HepG2 (cell line): ENCODE measurements around the gene GSAP. TPM values are rescaled to one million over a fixed set of nuclear protein-coding genes. Genes with fewer than 3 reads are reported as not detected.

Experiments
- BCL6 ChIP-seq: IDR thresholded peaks from 2 replicates; pipeline ENCODE4 v1.6.1; 2016; ENCODE audit warnings: missing genetic modification reagents, missing compliant biosample characterization
- EZH2 ChIP-seq: conservative IDR thresholded peaks from 2 replicates; pipeline ENCODE4 v1.6.1; 2012; ENCODE audit warnings: mild to moderate bottlenecking, low read depth, low read length, moderate library complexity
- GATA4 ChIP-seq: sonication (generic); IDR thresholded peaks from 2 replicates; pipeline ENCODE4 v1.6.1; 2016; ENCODE audit warnings: antibody characterized with exemption, low read depth, borderline replicate concordance
- MED1 ChIP-seq: sonication (generic); formaldehyde crosslinking; IDR thresholded peaks from 2 replicates; pipeline ENCODE4 v1.4.0; 2020; ENCODE audit warnings: missing genetic modification reagents
- PAX8 ChIP-seq: sonication (generic); formaldehyde crosslinking; IDR thresholded peaks from 2 replicates; pipeline ENCODE4 v1.8.0; 2022; ENCODE audit warnings: mild to moderate bottlenecking, missing genetic modification reagents, borderline replicate concordance
- SNAPC2 ChIP-seq: sonication (generic); formaldehyde crosslinking; IDR thresholded peaks from 2 replicates; pipeline ENCODE4 v1.8.1; 2022; ENCODE audit warnings: mild to moderate bottlenecking, missing genetic modification reagents
- TEAD3 ChIP-seq: optimal IDR thresholded peaks from 2 replicates; pipeline ENCODE3; 2016; ENCODE audit warnings: borderline replicate concordance
- ZKSCAN5 ChIP-seq: sonication (generic); formaldehyde crosslinking; IDR thresholded peaks from 2 replicates; pipeline ENCODE4 v1.5.1; 2020; ENCODE audit warnings: mild to moderate bottlenecking, missing genetic modification reagents
- ZNF121 ChIP-seq: sonication (generic); formaldehyde crosslinking; IDR thresholded peaks from 2 replicates; pipeline ENCODE4 v1.5.0; 2020; ENCODE audit warnings: mild to moderate bottlenecking, missing genetic modification reagents
- ZNF264 ChIP-seq: sonication (generic); formaldehyde crosslinking; IDR thresholded peaks from 2 replicates; pipeline ENCODE4 v1.4.0; 2020; ENCODE audit warnings: missing genetic modification reagents
- ZNF614 ChIP-seq: IDR thresholded peaks from 2 replicates; pipeline ENCODE4 v1.6.1; 2018; ENCODE audit warnings: missing biosample characterization, missing genetic modification reagents, inconsistent platforms, borderline replicate concordance
- ZNF713 ChIP-seq: sonication (generic); formaldehyde crosslinking; IDR thresholded peaks from 2 replicates; pipeline ENCODE4 v1.4.0; 2020; ENCODE audit warnings: mild to moderate bottlenecking, missing genetic modification reagents
- ZNF772 ChIP-seq: sonication (generic); formaldehyde crosslinking; IDR thresholded peaks from 2 replicates; pipeline ENCODE4 v1.5.0; 2020; ENCODE audit warnings: mild to moderate bottlenecking, missing genetic modification reagents
- ZSCAN21 ChIP-seq: sonication (generic); formaldehyde crosslinking; IDR thresholded peaks from 2 replicates; pipeline ENCODE4 v1.8.0; 2022; ENCODE audit warnings: mild to moderate bottlenecking, missing genetic modification reagents, moderate library complexity, borderline replicate concordance
- polyA plus RNA-seq, 8 experiments: library from polyadenylated mRNA; depleted of rRNA in 3 of 8; stranded (reverse) in 7 of 8; unstranded in 1 of 8; fragments of >200 nt; fragmentation: Illumina TruSeq in 4 of 8; extraction: Trizol in 4 of 8; gene quantifications; 2 replicates each; pipeline versions ENCODE4 v1.2.1 to v1.2.3, GENCODE V29; 2011 to 2016; ENCODE audit warnings: low read depth in 4 of 8, missing spikeins in 1 of 8, mixed read lengths in 1 of 8; ENCODE audit not compliant: insufficient read depth in 1 of 8
- total RNA-seq, 5 experiments: library from RNA; depleted of rRNA; stranded (reverse); fragments of >200 nt; fragmentation: Illumina TruSeq; extraction: Trizol; gene quantifications; 2 replicates each; pipeline ENCODE4 v1.2.3, GENCODE V29; 2016; ENCODE audit warnings: low read depth in 1 of 5
- TF ChIP-seq, protein P1 (sequence below): sonication (generic); formaldehyde crosslinking; IDR thresholded peaks from 2 replicates; pipeline ENCODE4 v1.4.0; 2020; ENCODE audit warnings: missing genetic modification reagents
- TF ChIP-seq, protein P2 (sequence below): sonication (generic); formaldehyde crosslinking; IDR thresholded peaks from 2 replicates; pipeline ENCODE4 v1.4.0; 2020; ENCODE audit warnings: mild to moderate bottlenecking, missing genetic modification reagents
- TF ChIP-seq, protein P3 (sequence below), 2 experiments: fragments of 450-650 bp in 1 of 2; sonication (generic) in 1 of 2; formaldehyde crosslinking; IDR thresholded peaks; 2 replicates each; pipeline versions ENCODE4 v1.5.0 to v1.8.0; 2020 to 2022; ENCODE audit warnings: mild to moderate bottlenecking in 1 of 2, missing genetic modification reagents in 1 of 2
- TF ChIP-seq, protein P4 (sequence below): sonication (generic); formaldehyde crosslinking; IDR thresholded peaks from 2 replicates; pipeline ENCODE4 v1.5.0; 2020; ENCODE audit warnings: mild to moderate bottlenecking, missing genetic modification reagents
- TF ChIP-seq, protein P5 (sequence below): sonication (generic); formaldehyde crosslinking; conservative IDR thresholded peaks from 2 replicates; pipeline ENCODE4 v1.4.0; 2020; ENCODE audit warnings: missing genetic modification reagents

GSAP gene
- total and polyA plus RNA-seq, 2 of the 13 experiments (the other 11 are each of a cell fraction or from before 2014, with no cell fraction given), result 34.6 to 40.6 TPM

DNA sequence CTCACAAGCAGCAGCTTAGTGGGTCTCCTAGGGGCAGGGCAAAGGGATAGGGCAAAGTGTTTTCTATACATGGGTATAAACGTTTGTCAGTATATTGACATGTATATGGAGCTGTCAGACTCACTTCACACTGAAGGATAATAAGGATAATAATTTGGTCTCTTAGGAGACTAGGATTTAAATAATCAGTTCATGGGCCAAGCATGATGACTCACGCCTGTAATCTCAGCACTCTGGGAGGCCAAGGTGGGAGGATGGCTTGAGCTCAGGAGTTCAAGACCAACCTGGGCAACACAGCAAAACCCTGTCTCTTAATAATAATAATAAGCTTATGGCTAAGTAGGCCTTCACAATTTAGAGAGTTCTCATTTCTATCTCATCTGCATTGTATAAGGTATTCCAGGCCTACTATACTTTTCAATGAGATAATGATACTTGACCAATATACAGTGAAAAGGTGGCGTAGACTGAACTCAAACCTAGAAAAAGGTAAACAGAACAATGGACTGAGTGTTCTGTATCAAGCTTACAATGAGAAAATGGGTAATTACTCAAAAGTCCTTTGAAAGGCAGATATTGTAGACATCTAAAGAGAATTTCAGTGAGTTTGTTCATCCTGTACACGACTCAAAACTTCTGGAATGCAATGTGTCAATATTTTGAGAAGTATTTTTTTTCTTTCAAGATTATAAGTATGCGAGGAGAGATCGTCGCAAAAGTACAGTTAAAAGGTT lies 7.0 kb downstream of the GSAP start (continued):
- TF ChIP-seq, protein P1, sequence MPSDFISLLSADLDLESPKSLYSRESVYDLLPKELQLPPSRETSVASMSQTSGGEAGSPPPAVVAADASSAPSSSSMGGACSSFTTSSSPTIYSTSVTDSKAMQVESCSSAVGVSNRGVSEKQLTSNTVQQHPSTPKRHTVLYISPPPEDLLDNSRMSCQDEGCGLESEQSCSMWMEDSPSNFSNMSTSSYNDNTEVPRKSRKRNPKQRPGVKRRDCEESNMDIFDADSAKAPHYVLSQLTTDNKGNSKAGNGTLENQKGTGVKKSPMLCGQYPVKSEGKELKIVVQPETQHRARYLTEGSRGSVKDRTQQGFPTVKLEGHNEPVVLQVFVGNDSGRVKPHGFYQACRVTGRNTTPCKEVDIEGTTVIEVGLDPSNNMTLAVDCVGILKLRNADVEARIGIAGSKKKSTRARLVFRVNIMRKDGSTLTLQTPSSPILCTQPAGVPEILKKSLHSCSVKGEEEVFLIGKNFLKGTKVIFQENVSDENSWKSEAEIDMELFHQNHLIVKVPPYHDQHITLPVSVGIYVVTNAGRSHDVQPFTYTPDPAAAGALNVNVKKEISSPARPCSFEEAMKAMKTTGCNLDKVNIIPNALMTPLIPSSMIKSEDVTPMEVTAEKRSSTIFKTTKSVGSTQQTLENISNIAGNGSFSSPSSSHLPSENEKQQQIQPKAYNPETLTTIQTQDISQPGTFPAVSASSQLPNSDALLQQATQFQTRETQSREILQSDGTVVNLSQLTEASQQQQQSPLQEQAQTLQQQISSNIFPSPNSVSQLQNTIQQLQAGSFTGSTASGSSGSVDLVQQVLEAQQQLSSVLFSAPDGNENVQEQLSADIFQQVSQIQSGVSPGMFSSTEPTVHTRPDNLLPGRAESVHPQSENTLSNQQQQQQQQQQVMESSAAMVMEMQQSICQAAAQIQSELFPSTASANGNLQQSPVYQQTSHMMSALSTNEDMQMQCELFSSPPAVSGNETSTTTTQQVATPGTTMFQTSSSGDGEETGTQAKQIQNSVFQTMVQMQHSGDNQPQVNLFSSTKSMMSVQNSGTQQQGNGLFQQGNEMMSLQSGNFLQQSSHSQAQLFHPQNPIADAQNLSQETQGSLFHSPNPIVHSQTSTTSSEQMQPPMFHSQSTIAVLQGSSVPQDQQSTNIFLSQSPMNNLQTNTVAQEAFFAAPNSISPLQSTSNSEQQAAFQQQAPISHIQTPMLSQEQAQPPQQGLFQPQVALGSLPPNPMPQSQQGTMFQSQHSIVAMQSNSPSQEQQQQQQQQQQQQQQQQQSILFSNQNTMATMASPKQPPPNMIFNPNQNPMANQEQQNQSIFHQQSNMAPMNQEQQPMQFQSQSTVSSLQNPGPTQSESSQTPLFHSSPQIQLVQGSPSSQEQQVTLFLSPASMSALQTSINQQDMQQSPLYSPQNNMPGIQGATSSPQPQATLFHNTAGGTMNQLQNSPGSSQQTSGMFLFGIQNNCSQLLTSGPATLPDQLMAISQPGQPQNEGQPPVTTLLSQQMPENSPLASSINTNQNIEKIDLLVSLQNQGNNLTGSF (CRISPR knock-in tag), result no peak
- TF ChIP-seq ZSCAN21 (CRISPR knock-in tag), result no peak
- no peak for TF ChIP-seq ZNF614 (CRISPR knock-in tag)
- TF ChIP-seq, protein P2, sequence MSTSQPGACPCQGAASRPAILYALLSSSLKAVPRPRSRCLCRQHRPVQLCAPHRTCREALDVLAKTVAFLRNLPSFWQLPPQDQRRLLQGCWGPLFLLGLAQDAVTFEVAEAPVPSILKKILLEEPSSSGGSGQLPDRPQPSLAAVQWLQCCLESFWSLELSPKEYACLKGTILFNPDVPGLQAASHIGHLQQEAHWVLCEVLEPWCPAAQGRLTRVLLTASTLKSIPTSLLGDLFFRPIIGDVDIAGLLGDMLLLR (CRISPR knock-in tag), result no peak
- no peak for TF ChIP-seq PAX8 (CRISPR knock-in tag)
- TF ChIP-seq BCL6 (CRISPR knock-in tag), result peak; percentile 94
- TF ChIP-seq ZNF772 (CRISPR knock-in tag), result no peak
- TF ChIP-seq ZKSCAN5 (CRISPR knock-in tag), result no peak
- TF ChIP-seq TEAD3 (CRISPR knock-in tag), result peak; percentile 70
- no peak for TF ChIP-seq ZNF713
- no peak for TF ChIP-seq SNAPC2 (CRISPR knock-in tag)
- TF ChIP-seq, protein P3, sequence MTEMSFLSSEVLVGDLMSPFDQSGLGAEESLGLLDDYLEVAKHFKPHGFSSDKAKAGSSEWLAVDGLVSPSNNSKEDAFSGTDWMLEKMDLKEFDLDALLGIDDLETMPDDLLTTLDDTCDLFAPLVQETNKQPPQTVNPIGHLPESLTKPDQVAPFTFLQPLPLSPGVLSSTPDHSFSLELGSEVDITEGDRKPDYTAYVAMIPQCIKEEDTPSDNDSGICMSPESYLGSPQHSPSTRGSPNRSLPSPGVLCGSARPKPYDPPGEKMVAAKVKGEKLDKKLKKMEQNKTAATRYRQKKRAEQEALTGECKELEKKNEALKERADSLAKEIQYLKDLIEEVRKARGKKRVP (CRISPR knock-in tag; IDR thresholded peaks at IDR 0.05), result no peak; a peak in 1 of 4 replicates
- TF ChIP-seq, protein P4, sequence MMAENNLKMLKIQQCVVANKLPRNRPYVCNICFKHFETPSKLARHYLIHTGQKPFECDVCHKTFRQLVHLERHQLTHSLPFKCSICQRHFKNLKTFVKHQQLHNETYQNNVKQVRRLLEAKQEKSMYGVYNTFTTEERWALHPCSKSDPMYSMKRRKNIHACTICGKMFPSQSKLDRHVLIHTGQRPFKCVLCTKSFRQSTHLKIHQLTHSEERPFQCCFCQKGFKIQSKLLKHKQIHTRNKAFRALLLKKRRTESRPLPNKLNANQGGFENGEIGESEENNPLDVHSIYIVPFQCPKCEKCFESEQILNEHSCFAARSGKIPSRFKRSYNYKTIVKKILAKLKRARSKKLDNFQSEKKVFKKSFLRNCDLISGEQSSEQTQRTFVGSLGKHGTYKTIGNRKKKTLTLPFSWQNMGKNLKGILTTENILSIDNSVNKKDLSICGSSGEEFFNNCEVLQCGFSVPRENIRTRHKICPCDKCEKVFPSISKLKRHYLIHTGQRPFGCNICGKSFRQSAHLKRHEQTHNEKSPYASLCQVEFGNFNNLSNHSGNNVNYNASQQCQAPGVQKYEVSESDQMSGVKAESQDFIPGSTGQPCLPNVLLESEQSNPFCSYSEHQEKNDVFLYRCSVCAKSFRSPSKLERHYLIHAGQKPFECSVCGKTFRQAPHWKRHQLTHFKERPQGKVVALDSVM (CRISPR knock-in tag), result peak; percentile 90
- TF ChIP-seq EZH2, result no peak
- TF ChIP-seq ZNF121 (CRISPR knock-in tag), result no peak
- peak; percentile 79; the same call in 1 of the 2 replicates for TF ChIP-seq GATA4
- no peak for TF ChIP-seq ZNF264 (CRISPR knock-in tag)
- TF ChIP-seq MED1 (CRISPR knock-in tag), result peak; percentile 70; the same call in 1 of the 2 replicates
- TF ChIP-seq, protein P5, sequence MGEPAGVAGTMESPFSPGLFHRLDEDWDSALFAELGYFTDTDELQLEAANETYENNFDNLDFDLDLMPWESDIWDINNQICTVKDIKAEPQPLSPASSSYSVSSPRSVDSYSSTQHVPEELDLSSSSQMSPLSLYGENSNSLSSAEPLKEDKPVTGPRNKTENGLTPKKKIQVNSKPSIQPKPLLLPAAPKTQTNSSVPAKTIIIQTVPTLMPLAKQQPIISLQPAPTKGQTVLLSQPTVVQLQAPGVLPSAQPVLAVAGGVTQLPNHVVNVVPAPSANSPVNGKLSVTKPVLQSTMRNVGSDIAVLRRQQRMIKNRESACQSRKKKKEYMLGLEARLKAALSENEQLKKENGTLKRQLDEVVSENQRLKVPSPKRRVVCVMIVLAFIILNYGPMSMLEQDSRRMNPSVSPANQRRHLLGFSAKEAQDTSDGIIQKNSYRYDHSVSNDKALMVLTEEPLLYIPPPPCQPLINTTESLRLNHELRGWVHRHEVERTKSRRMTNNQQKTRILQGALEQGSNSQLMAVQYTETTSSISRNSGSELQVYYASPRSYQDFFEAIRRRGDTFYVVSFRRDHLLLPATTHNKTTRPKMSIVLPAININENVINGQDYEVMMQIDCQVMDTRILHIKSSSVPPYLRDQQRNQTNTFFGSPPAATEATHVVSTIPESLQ (CRISPR knock-in tag), result no peak
